ENCODE results near the gene ARSB. TPM values are rescaled to one million over a fixed set of nuclear protein-coding genes. Genes with fewer than 3 reads are reported as not detected.

Gene ARSB
- total and polyA plus RNA-seq, 2 donors (not counting 1 experiment from before 2014, with no cell fraction given) = 4.6 to 9.8 TPM

DNA sequence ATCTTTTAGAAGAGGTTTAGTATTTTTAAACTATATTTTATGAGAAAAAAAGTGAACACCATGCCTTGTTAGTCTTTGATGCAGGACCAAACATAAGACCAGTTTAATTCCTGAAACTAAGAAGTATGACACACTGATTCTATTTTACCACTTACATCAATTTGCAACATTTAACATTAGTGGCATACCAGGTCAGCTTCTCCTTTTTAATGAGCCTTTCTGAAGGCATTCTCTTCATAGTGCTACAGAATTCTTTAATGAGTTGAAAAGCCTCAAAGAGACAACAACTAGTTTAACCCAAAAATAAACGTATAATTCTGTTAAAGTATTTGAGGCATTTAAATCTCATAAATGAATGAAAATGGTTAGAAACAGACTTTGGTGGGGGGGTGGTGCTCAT lies 28.2 kb downstream of the ARSB start:
- Histone ChIP-seq H3K9me3 (ENCODE audit: control extremely low read depth in 1 of 3, control insufficient read depth in 2 of 3, insufficient read depth in 1 of 3, low read length in 2 of 3) (no peaks in the 10 kb centered on the region), H3K4me2 (replicated peaks; ENCODE audit: low read depth, low read length, poor library complexity, severe bottlenecking) (no peak overlapping the region), H3K9ac (ENCODE audit: low read length) (no peak overlapping the region), H3K27me3 (replicated peaks in 1 of 4; ENCODE audit: control extremely low read depth in 1 of 4, control insufficient read depth in 3 of 4, insufficient read depth in 4 of 4, low read length in 3 of 4) (no peaks in the 10 kb centered on the region), H2AFZ (ENCODE audit: insufficient read depth, low read depth, low read length, poor library complexity, severe bottlenecking) (no peak overlapping the region), H3K4me1 (ENCODE audit: control insufficient read depth in 2 of 2, insufficient read depth in 2 of 2, low read length in 2 of 2) (no peaks in the 10 kb centered on the region), H3K4me3 (ENCODE audit: control extremely low read depth in 1 of 5, extremely low read depth in 1 of 5, insufficient read depth in 1 of 5, low read depth in 2 of 5, low read length in 4 of 5) (no peak overlapping the region), H4K20me1 (ENCODE audit: control insufficient read depth, insufficient read depth, low read length, poor library complexity, severe bottlenecking) (no peaks in the 10 kb centered on the region), H3K27ac (ENCODE audit: low read length in 2 of 2) (no peak overlapping the region), H3K36me3 (replicated peaks in 1 of 2; ENCODE audit: control extremely low read depth in 1 of 2, control insufficient read depth in 1 of 2, extremely low read depth in 1 of 2, insufficient read depth in 2 of 2, low read length in 1 of 2) (no peaks in the 10 kb centered on the region), H3K79me2 (ENCODE audit: control insufficient read depth, insufficient read depth, low read length) (no peaks in the 10 kb centered on the region)
- Mint-ChIP-seq H3K27ac (no peak overlapping the region), H3K4me1 (peaks cover 5% of the 10 kb centered on the region), H3K4me3 (no peak overlapping the region), H3K27me3 (no peaks in the 10 kb centered on the region), H3K9me3 (ENCODE audit: insufficient read depth) (no peaks in the 10 kb centered on the region)
- ChIA-PET CTCF (interaction anchor here (1.2 kb wide), 1 partner anchor 487 kb away, joined by 3 read pairs; no protein-coding TSS in a partner anchor), POLR2A (no interaction called here)
- TF ChIP-seq, protein P1, sequence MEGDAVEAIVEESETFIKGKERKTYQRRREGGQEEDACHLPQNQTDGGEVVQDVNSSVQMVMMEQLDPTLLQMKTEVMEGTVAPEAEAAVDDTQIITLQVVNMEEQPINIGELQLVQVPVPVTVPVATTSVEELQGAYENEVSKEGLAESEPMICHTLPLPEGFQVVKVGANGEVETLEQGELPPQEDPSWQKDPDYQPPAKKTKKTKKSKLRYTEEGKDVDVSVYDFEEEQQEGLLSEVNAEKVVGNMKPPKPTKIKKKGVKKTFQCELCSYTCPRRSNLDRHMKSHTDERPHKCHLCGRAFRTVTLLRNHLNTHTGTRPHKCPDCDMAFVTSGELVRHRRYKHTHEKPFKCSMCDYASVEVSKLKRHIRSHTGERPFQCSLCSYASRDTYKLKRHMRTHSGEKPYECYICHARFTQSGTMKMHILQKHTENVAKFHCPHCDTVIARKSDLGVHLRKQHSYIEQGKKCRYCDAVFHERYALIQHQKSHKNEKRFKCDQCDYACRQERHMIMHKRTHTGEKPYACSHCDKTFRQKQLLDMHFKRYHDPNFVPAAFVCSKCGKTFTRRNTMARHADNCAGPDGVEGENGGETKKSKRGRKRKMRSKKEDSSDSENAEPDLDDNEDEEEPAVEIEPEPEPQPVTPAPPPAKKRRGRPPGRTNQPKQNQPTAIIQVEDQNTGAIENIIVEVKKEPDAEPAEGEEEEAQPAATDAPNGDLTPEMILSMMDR (IDR thresholded peaks at IDR 0.05) = no peak
- TF ChIP-seq EZH2 (IDR thresholded peaks at IDR 0.05; ENCODE audit: borderline replicate concordance, insufficient read depth, low read depth, low read length, poor library complexity, severe bottlenecking) = no peak
- intact Hi-C loops (cut with micrococcal nuclease) = no loop called here
- no peak for DNase-seq
- no CpG with 5 or more reads among the region's 1 CpG for WGBS (ENCODE audit: insufficient coverage)
- ATAC-seq (ENCODE audit: low read depth) = no peak

DNA sequence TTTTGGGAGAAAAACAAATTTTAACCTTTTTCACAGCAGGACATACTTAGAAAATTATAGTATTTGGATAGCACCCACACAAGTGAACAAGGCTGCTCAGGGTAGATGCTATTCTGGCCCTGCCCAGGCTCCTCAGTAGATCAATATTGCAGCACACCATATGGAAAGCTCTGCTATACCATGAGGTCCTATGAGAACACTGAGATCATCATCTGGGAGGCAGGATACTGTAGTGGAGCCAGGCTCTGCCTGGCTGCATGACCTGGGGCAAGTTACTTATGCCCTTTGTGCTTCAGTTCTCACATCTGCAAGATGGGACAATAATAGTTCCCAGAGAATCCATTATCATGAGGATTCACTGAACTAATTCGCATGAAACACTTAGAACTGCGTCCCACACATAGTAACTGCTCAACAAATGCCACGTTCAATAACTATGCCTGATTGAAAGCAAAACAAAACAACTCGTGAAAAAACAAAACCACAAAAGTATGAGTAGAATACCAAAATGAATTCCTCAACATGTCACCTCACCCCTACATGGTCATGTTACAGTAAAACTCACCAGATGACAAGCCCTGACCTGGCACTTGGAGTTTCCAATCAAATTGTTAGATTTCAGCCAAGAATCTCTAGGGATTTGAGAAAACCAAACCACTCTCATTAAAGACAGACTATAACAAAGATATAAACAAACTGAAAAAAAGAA lies 31.9 kb downstream of the ARSB start:
- Mint-ChIP-seq H3K27ac (no peak overlapping the region), H3K9me3 (ENCODE audit: insufficient read depth) (no peaks in the 10 kb centered on the region), H3K27me3 (no peaks in the 10 kb centered on the region), H3K4me1 (peaks cover 10% of the 10 kb centered on the region), H3K4me3 (no peak overlapping the region)
- Histone ChIP-seq H3K9me3 (ENCODE audit: control extremely low read depth in 1 of 3, control insufficient read depth in 2 of 3, insufficient read depth in 1 of 3, low read length in 2 of 3) (no peaks in the 10 kb centered on the region), H3K4me2 (replicated peaks; ENCODE audit: low read depth, low read length, poor library complexity, severe bottlenecking) (no peak overlapping the region), H3K4me1 (ENCODE audit: control insufficient read depth in 2 of 2, insufficient read depth in 2 of 2, low read length in 2 of 2) (no peaks in the 10 kb centered on the region), H2AFZ (ENCODE audit: insufficient read depth, low read depth, low read length, poor library complexity, severe bottlenecking) (no peak overlapping the region), H3K27me3 (replicated peaks in 1 of 4; ENCODE audit: control extremely low read depth in 1 of 4, control insufficient read depth in 3 of 4, insufficient read depth in 4 of 4, low read length in 3 of 4) (no peaks in the 10 kb centered on the region), H3K36me3 (replicated peaks in 1 of 2; ENCODE audit: control extremely low read depth in 1 of 2, control insufficient read depth in 1 of 2, extremely low read depth in 1 of 2, insufficient read depth in 2 of 2, low read length in 1 of 2) (no peaks in the 10 kb centered on the region), H4K20me1 (ENCODE audit: control insufficient read depth, insufficient read depth, low read length, poor library complexity, severe bottlenecking) (no peaks in the 10 kb centered on the region), H3K4me3 (ENCODE audit: control extremely low read depth in 1 of 5, extremely low read depth in 1 of 5, insufficient read depth in 1 of 5, low read depth in 2 of 5, low read length in 4 of 5) (no peak overlapping the region), H3K9ac (ENCODE audit: low read length) (no peak overlapping the region), H3K27ac (ENCODE audit: low read length in 2 of 2) (no peak overlapping the region), H3K79me2 (ENCODE audit: control insufficient read depth, insufficient read depth, low read length) (no peaks in the 10 kb centered on the region)
- POLR2A ChIA-PET = no interaction called here
- intact Hi-C loops (cut with micrococcal nuclease) = no loop called here
- CTCF ChIA-PET = no interaction called here
- DNase-seq = no peak
- no peak for ATAC-seq (ENCODE audit: low read depth)
- no peak for TF ChIP-seq EZH2 (IDR thresholded peaks at IDR 0.05; ENCODE audit: borderline replicate concordance, insufficient read depth, low read depth, low read length, poor library complexity, severe bottlenecking)
- TF ChIP-seq, protein P1 (IDR thresholded peaks at IDR 0.05) = no peak
- 96% methylated on average over 4 of the region's 4 CpGs for WGBS (ENCODE audit: insufficient coverage)
